Endothelial cell (in vitro differentiated cells): ENCODE data around the gene H6PD. TPM values are rescaled to one million over a fixed set of nuclear protein-coding genes. Genes with fewer than 3 reads are reported as not detected.

Experiments
- DNase-seq: peaks from one replicate; pipeline ENCODE4 v3.0.0; 2021; ENCODE audit warnings: low spot score
- H3K27ac Mint-ChIP-seq: one replicate; pipeline ENCODE4 v1.8.0; 2021; ENCODE audit warnings: mixed read lengths, inconsistent platforms; ENCODE audit not compliant: unreplicated experiment
- H3K27me3 Mint-ChIP-seq: one replicate; pipeline ENCODE4 v1.8.0; 2021; ENCODE audit warnings: mild to moderate bottlenecking, moderate library complexity, mixed read lengths, inconsistent platforms; ENCODE audit not compliant: unreplicated experiment
- H3K36me3 Mint-ChIP-seq: one replicate; pipeline ENCODE4 v1.8.0; 2021; ENCODE audit warnings: mild to moderate bottlenecking, low read depth, mixed read lengths, inconsistent platforms; ENCODE audit not compliant: unreplicated experiment
- H3K4me1 Mint-ChIP-seq: one replicate; pipeline ENCODE4 v1.8.0; 2021; ENCODE audit warnings: mild to moderate bottlenecking, mixed read lengths, inconsistent platforms; ENCODE audit not compliant: unreplicated experiment
- H3K4me3 Mint-ChIP-seq: one replicate; pipeline ENCODE4 v1.8.0; 2021; ENCODE audit warnings: mild to moderate bottlenecking, mixed read lengths, inconsistent platforms; ENCODE audit not compliant: unreplicated experiment
- H3K9me3 Mint-ChIP-seq: one replicate; pipeline ENCODE4 v1.8.0; 2021; ENCODE audit warnings: mixed read lengths, inconsistent platforms; ENCODE audit not compliant: unreplicated experiment
- CTCF ChIP-seq: fragments of 200-600 bp; sonication (generic); IDR thresholded peaks from one replicate; pipeline ENCODE4 v1.5.0; 2021; ENCODE audit warnings: antibody characterized with exemption; ENCODE audit not compliant: unreplicated experiment
- total RNA-seq: library from RNA; stranded (reverse); fragmentation: NEBNext Ultra II Directional; extraction: Animal tissue kit (Norgen Biotek cat#: 25700); gene quantifications from one replicate; pipeline ENCODE4 v1.2.1, GENCODE V29; 2021; ENCODE audit not compliant: unreplicated experiment

The H6PD gene
- total RNA-seq, 1 donor from 2014 or later, result 18.6 TPM

- DNase-seq, result no peak
- H3K27me3 Mint-ChIP-seq, result peaks cover 13% of the 10 kb centered on the region
- H3K9me3 Mint-ChIP-seq, result no peaks in the 10 kb centered on the region
- H3K4me1 Mint-ChIP-seq, result peaks cover 8% of the 10 kb centered on the region
- no peak overlapping the region for H3K4me3 Mint-ChIP-seq
- no peak overlapping the region for H3K27ac Mint-ChIP-seq
- H3K36me3 Mint-ChIP-seq, result peaks cover 7% of the 10 kb centered on the region
- TF ChIP-seq CTCF, result no peak
Measured at GRCh38 chr1:9284061-9284460, 49.5 kb downstream of the H6PD start.

GRCh38 chr1:9286556-9286955 is 52.0 kb downstream of the H6PD start:
- no peak for DNase-seq
- Mint-ChIP-seq H3K9me3 (no peaks in the 10 kb centered on the region), H3K27ac (no peak overlapping the region), H3K4me3 (no peak overlapping the region), H3K27me3 (peaks cover 6% of the 10 kb centered on the region), H3K4me1 (no peaks in the 10 kb centered on the region), H3K36me3 (peaks cover 7% of the 10 kb centered on the region)
- TF ChIP-seq CTCF, result no peak

- Mint-ChIP-seq H3K4me3 (no peak overlapping the region), H3K9me3 (no peaks in the 10 kb centered on the region), H3K36me3 (peaks cover 7% of the 10 kb centered on the region), H3K4me1 (peaks cover 4% of the 10 kb centered on the region), H3K27ac (no peak overlapping the region), H3K27me3 (peaks cover 1% of the 10 kb centered on the region)
- peak; percentile 77 for DNase-seq
- TF ChIP-seq CTCF, result peak; percentile 99
Measured at GRCh38 chr1:9289090-9289534, 54.5 kb downstream of the H6PD start.

- Mint-ChIP-seq H3K27ac (no peak overlapping the region), H3K36me3 (peaks cover 7% of the 10 kb centered on the region), H3K27me3 (peaks cover 1% of the 10 kb centered on the region), H3K9me3 (no peaks in the 10 kb centered on the region), H3K4me1 (peaks cover 4% of the 10 kb centered on the region), H3K4me3 (no peak overlapping the region)
- DNase-seq, result no peak
- TF ChIP-seq CTCF, result no peak
Measured at GRCh38 chr1:9289711-9290485, 55.3 kb downstream of the H6PD start.

GRCh38 chr1:9291914-9292360 is 57.4 kb downstream of the H6PD start:
- H3K9me3 Mint-ChIP-seq, result no peaks in the 10 kb centered on the region
- peaks cover 1% of the 10 kb centered on the region for H3K27me3 Mint-ChIP-seq
- peaks cover 3% of the 10 kb centered on the region for H3K36me3 Mint-ChIP-seq
- H3K4me3 Mint-ChIP-seq, result peak overlapping the region; percentile 84
- peaks cover 10% of the 10 kb centered on the region for H3K4me1 Mint-ChIP-seq
- TF ChIP-seq CTCF, result no peak
- no peak overlapping the region for H3K27ac Mint-ChIP-seq
- DNase-seq, result no peak
